Measurements from ENCODE around the gene ZNF692. TPM values are rescaled to one million over a fixed set of nuclear protein-coding genes. Genes with fewer than 3 reads are reported as not detected.

The ZNF692 gene
- total RNA-seq, 4 donors from 2014 or later: 8.0 to 38.0 (median 13.9) TPM

GRCh38 chr1:248881261-248881660 lies 22.4 kb upstream of the ZNF692 start:
- Histone ChIP-seq H3K4me3 (no peak overlapping the region), H3K4me1 (no peaks in the 10 kb centered on the region), H3K27ac (no peak overlapping the region), H3K36me3 (no peaks in the 10 kb centered on the region), H3K27me3 (no peaks in the 10 kb centered on the region), H3K9me3 (no peaks in the 10 kb centered on the region)
- DNase-seq (no peak), ATAC-seq (no peak)
- in situ Hi-C loops (cut with MboI; ENCODE audit: low sequenced_read_pairs in 4 of 4): no loop called here
- TF ChIP-seq CTCF (IDR thresholded peaks at IDR 0.05 in 4 of 5, conservative IDR thresholded peaks at IDR 0.05 in 1 of 5): no peak
- TF ChIP-seq POLR2A (IDR thresholded peaks at IDR 0.05): no peak
- intact Hi-C loops (cut with DNase I; ENCODE audit: low total_unique reads): no loop called here

- Histone ChIP-seq H3K27me3 (no peaks in the 10 kb centered on the region), H3K4me1 (no peaks in the 10 kb centered on the region), H3K36me3 (no peaks in the 10 kb centered on the region), H3K27ac (peak overlapping the region; percentile 90 to 98 (median 93)), H3K9me3 (no peaks in the 10 kb centered on the region), H3K4me3 (peak overlapping the region; percentile 72 to 83 (median 74))
- intact Hi-C loops (cut with DNase I; ENCODE audit: low total_unique reads): loop anchor here (1.0 kb wide), 4 partner anchors 15 to 48 kb away; partner anchors contain the start of genes PGBD2, ZNF672 and ZNF692
- ATAC-seq: peak; percentile 81 to 88
- in situ Hi-C loops (cut with MboI; ENCODE audit: low sequenced_read_pairs in 4 of 4): no loop called here
- peak; percentile 38 to 71 for DNase-seq
- no peak for TF ChIP-seq CTCF (IDR thresholded peaks at IDR 0.05 in 4 of 5, conservative IDR thresholded peaks at IDR 0.05 in 1 of 5)
- no peak for TF ChIP-seq POLR2A (IDR thresholded peaks at IDR 0.05)
Measured at GRCh38 chr1:248873993-248874533, 15.2 kb upstream of the ZNF692 start.

GRCh38 chr1:248873409-248873992 lies 14.6 kb upstream of the ZNF692 start:
- Histone ChIP-seq H3K27me3 (no peaks in the 10 kb centered on the region), H3K9me3 (no peaks in the 10 kb centered on the region), H3K36me3 (no peaks in the 10 kb centered on the region), H3K4me3 (peak overlapping the region; percentile 72 to 83 (median 74)), H3K4me1 (no peaks in the 10 kb centered on the region), H3K27ac (peak overlapping the region; percentile 90 to 98 (median 93))
- no peak for TF ChIP-seq CTCF (IDR thresholded peaks at IDR 0.05 in 4 of 5, conservative IDR thresholded peaks at IDR 0.05 in 1 of 5)
- TF ChIP-seq POLR2A (IDR thresholded peaks at IDR 0.05): peak in 1 of 2 donors; percentile 31
- ATAC-seq (peak; percentile 90 to 92), DNase-seq (peak; percentile 85 to 93)
- in situ Hi-C loops (cut with MboI; ENCODE audit: low sequenced_read_pairs in 4 of 4): no loop called here
- intact Hi-C loops (cut with DNase I; ENCODE audit: low total_unique reads): loop anchor here (1.0 kb wide), 1 partner anchor 47 kb away; no protein-coding TSS in a partner anchor

- peak; percentile 25 to 59 for DNase-seq
- intact Hi-C loops (cut with DNase I; ENCODE audit: low total_unique reads): loop anchor here (1.0 kb wide), 1 partner anchor 47 kb away; no protein-coding TSS in a partner anchor
Measured at GRCh38 chr1:248872752-248873408, 14.0 kb upstream of the ZNF692 start.

More at GRCh38 chr1:248872752-248873408, 14.0 kb upstream of the ZNF692 start:
- Histone ChIP-seq H3K27ac (peak overlapping the region; percentile 90 to 98 (median 93)), H3K9me3 (no peaks in the 10 kb centered on the region), H3K4me1 (no peaks in the 10 kb centered on the region), H3K27me3 (no peaks in the 10 kb centered on the region), H3K36me3 (no peaks in the 10 kb centered on the region), H3K4me3 (peak overlapping the region; percentile 72 to 83 (median 74))
- ATAC-seq: peak; percentile 59 to 68
- in situ Hi-C loops (cut with MboI; ENCODE audit: low sequenced_read_pairs in 4 of 4): no loop called here
- TF ChIP-seq POLR2A (IDR thresholded peaks at IDR 0.05) (peak in 1 of 2 donors; percentile 37), CTCF (IDR thresholded peaks at IDR 0.05 in 4 of 5, conservative IDR thresholded peaks at IDR 0.05 in 1 of 5) (no peak)

Measured in gastrocnemius medialis (tissue), 4 donors.